Vagina (tissue), 2 donors: ENCODE data around the gene MBNL2.

Source experiments
- CTCF ChIP-seq, 3 experiments: fragments of 450-650 bp in 2 of 3; fragments of 200-600 bp in 1 of 3; sonication (generic) in 1 of 3; IDR thresholded peaks; one replicate each; pipeline ENCODE4 v1.5.1; 2017 to 2019; ENCODE audit warnings: antibody characterized with exemption in 3 of 3, mild to moderate bottlenecking in 2 of 3, moderate library complexity in 2 of 3
- POLR2AphosphoS5 ChIP-seq, 2 donors: sonication (generic); formaldehyde crosslinking; IDR thresholded peaks; one replicate each; pipeline ENCODE4 v1.9.0; 2017; ENCODE audit warnings: antibody characterized with exemption in 2 of 2, mild to moderate bottlenecking in 2 of 2, low read depth in 1 of 2; ENCODE audit not compliant: insufficient read depth in 1 of 2

GRCh38 chr13:97196340-97196739, 25.8 kb upstream of the MBNL2 start:
- no peak for TF ChIP-seq CTCF (IDR thresholded peaks at IDR 0.05)
- TF ChIP-seq POLR2AphosphoS5 (IDR thresholded peaks at IDR 0.05; ENCODE audit: insufficient read depth in 1 of 2, low read depth in 1 of 2): no peak
